Nephron progenitor cell (in vitro differentiated cells): ENCODE results near the gene ERRFI1.

Source experiments
- DNase-seq: peaks from one replicate; pipeline ENCODE4 v3.0.0; 2021
- H3K27ac Mint-ChIP-seq: 2 replicates; pipeline ENCODE4 v1.8.0; 2021; ENCODE audit warnings: mild to moderate bottlenecking, moderate library complexity, mixed read lengths
- H3K27me3 Mint-ChIP-seq: 2 replicates; pipeline ENCODE4 v1.8.0; 2021; ENCODE audit warnings: mild to moderate bottlenecking, low read depth, mixed read lengths; ENCODE audit not compliant: poor library complexity
- H3K36me3 Mint-ChIP-seq: 2 replicates; pipeline ENCODE4 v1.8.0; 2021; ENCODE audit warnings: low read depth, mixed read lengths
- H3K4me1 Mint-ChIP-seq: 2 replicates; pipeline ENCODE4 v1.8.0; 2021; ENCODE audit warnings: mixed read lengths
- H3K4me3 Mint-ChIP-seq: 2 replicates; pipeline ENCODE4 v1.8.0; 2021; ENCODE audit warnings: mild to moderate bottlenecking, moderate library complexity, mixed read lengths
- H3K9me3 Mint-ChIP-seq: 2 replicates; pipeline ENCODE4 v1.8.0; 2021; ENCODE audit warnings: mild to moderate bottlenecking, moderate library complexity, mixed read lengths
- TF ChIP-seq, protein P1 (sequence below): fragments of 200-600 bp; sonication (generic); IDR thresholded peaks from 2 replicates; pipeline ENCODE4 v1.5.0; 2021; ENCODE audit warnings: antibody characterized with exemption

ERRFI1 gene

GRCh38 chr1:8039071-8039470 lies 13.0 kb upstream of the ERRFI1 start:
- DNase-seq, result no peak
- H3K4me3 Mint-ChIP-seq, result no peak overlapping the region

DNA sequence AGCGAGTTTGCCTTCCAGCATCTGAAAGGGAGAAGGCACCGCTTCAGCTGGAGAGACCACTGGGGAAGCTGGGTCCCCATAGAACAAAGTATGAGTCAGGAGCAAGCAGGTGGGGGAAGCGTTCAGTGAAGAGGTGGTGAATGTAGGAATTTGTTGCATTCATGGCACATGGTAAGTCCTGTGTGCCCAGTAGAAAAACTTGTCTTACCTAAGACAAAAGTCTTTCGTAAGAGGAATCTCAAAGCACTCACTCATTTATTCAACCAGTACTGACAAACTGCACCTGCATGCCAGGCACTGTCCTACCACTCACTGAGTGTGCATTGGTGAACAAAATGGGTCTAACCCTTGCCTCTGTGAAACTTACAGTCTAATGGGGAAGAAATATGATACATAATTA lies 9.2 kb upstream of the ERRFI1 start:
- H3K27me3 Mint-ChIP-seq, result peaks cover 3% of the 10 kb centered on the region
- H3K4me1 Mint-ChIP-seq, result peaks cover 5% of the 10 kb centered on the region
- DNase-seq, result no peak
- no peaks in the 10 kb centered on the region for H3K9me3 Mint-ChIP-seq
- H3K36me3 Mint-ChIP-seq, result no peaks in the 10 kb centered on the region
- TF ChIP-seq, protein P1, sequence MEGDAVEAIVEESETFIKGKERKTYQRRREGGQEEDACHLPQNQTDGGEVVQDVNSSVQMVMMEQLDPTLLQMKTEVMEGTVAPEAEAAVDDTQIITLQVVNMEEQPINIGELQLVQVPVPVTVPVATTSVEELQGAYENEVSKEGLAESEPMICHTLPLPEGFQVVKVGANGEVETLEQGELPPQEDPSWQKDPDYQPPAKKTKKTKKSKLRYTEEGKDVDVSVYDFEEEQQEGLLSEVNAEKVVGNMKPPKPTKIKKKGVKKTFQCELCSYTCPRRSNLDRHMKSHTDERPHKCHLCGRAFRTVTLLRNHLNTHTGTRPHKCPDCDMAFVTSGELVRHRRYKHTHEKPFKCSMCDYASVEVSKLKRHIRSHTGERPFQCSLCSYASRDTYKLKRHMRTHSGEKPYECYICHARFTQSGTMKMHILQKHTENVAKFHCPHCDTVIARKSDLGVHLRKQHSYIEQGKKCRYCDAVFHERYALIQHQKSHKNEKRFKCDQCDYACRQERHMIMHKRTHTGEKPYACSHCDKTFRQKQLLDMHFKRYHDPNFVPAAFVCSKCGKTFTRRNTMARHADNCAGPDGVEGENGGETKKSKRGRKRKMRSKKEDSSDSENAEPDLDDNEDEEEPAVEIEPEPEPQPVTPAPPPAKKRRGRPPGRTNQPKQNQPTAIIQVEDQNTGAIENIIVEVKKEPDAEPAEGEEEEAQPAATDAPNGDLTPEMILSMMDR, result no peak
- no peak overlapping the region for H3K4me3 Mint-ChIP-seq
- H3K27ac Mint-ChIP-seq, result no peak overlapping the region

More at GRCh38 chr1:8039071-8039470, 13.0 kb upstream of the ERRFI1 start:
- Mint-ChIP-seq H3K4me1 (no peaks in the 10 kb centered on the region), H3K9me3 (peaks cover 24% of the 10 kb centered on the region), H3K27me3 (peaks cover 6% of the 10 kb centered on the region), H3K36me3 (peaks cover 6% of the 10 kb centered on the region), H3K27ac (no peak overlapping the region)
- TF ChIP-seq, protein P1, result no peak

DNA sequence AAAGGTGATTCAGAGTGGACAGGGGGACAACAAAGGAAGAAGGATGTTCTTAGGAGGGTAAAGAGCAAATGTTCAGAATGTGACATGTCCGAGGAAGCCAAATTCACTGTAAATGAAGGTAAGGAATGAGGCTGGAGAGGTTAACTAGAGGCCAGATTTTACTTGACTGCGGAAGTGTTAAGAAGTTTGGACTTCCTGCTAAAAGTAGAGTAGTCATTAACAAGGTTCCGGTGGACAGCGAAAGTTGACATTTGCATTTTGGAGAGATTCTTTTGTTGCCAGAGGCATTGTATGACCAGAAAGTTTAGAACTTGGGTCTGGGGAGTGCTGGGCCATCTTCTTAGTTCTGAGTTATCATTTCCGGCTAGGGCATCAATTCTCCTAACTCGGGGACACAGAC lies 7.2 kb upstream of the ERRFI1 start:
- Mint-ChIP-seq H3K4me1 (peaks cover 8% of the 10 kb centered on the region), H3K27ac (peak overlapping the region; percentile 56), H3K9me3 (no peaks in the 10 kb centered on the region), H3K27me3 (peaks cover 7% of the 10 kb centered on the region), H3K36me3 (no peaks in the 10 kb centered on the region), H3K4me3 (no peak overlapping the region)
- no peak for DNase-seq
- TF ChIP-seq, protein P1, result no peak

- DNase-seq, result no peak
- Mint-ChIP-seq H3K4me3 (no peak overlapping the region), H3K27me3 (peaks cover 7% of the 10 kb centered on the region), H3K27ac (no peak overlapping the region), H3K9me3 (no peaks in the 10 kb centered on the region), H3K36me3 (no peaks in the 10 kb centered on the region), H3K4me1 (peaks cover 17% of the 10 kb centered on the region)
- TF ChIP-seq, protein P1, result no peak
These were observed 6.3 kb upstream of the ERRFI1 start for GRCh38 chr1:8032366-8032910.

- Mint-ChIP-seq H3K4me1 (peaks cover 27% of the 10 kb centered on the region), H3K4me3 (no peak overlapping the region), H3K27ac (no peak overlapping the region), H3K36me3 (no peaks in the 10 kb centered on the region), H3K9me3 (no peaks in the 10 kb centered on the region), H3K27me3 (peaks cover 7% of the 10 kb centered on the region)
- DNase-seq, result no peak
- TF ChIP-seq, protein P1, result peak; percentile 77
These were observed 5.2 kb upstream of the ERRFI1 start for GRCh38 chr1:8031176-8031785.

DNA sequence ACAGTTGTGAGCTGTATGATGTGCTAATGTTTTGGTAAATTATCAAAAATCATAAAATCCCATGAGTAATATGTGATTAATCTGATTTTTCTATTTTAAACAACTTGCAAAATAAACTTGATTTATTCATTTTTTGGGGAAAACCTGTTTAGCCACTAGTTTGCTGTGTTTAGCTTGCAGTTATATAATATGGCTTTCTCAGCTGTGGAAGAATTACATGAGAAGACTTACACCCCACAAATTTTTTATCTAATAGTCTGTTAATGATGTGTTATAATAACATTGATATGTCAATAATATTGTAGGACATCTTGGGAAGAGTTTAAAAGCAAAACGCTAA lies 2.4 kb upstream of the ERRFI1 start:
- TF ChIP-seq, protein P1, result no peak
- Mint-ChIP-seq H3K4me3 (no peak overlapping the region), H3K36me3 (no peaks in the 10 kb centered on the region), H3K9me3 (no peaks in the 10 kb centered on the region), H3K27ac (no peak overlapping the region), H3K4me1 (peaks cover 46% of the 10 kb centered on the region), H3K27me3 (peaks cover 10% of the 10 kb centered on the region)
- no peak for DNase-seq
